ENCODE results near the gene POU1F1. TPM values are rescaled to one million over a fixed set of nuclear protein-coding genes. Genes with fewer than 3 reads are reported as not detected.

The POU1F1 gene
- total and polyA plus RNA-seq, 2 of the 4 experiments (the other 2 are of a cell fraction) = not detected

DNA sequence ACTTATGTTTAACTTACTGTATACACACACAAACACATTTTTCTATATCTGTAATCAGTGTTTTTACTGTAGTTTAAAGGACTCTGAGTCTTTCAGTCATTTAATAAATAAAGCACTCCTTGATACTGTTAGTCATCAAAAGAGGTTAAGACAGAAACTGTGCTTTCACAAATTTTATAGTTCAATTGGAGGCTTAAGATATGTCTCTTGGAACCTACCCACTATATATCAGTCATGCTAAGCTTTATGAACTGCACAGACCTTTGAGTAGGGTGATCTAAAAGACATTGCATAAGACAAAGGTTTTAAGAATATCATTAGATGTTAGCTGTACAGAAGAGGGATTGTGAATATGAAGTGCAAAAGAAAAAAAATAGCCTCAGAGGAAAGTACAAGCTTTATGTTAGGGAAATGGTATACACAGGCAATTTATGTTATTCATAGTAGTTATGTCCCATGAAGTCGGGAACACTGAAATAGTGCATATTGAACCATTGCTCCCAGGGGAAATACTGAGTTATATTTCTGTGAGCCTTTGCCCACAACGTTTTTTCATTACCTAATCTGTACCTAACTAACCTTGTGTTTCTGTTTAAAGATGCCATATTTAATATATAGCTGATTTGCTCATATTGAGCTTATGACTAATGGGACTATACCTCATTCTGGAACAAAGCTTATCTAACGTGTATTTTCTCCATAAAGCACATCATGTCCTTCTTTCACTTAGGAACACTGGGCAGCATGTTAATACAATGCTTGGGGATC lies 29.5 kb downstream of the POU1F1 start:
- H2BK15ac ChIP-seq (ENCODE audit: low read depth, low read length) = no peak overlapping the region
- no peak overlapping the region for H3K23ac ChIP-seq (ENCODE audit: low read depth, low read length)
- H3K4me3 ChIP-seq (ENCODE audit: insufficient read depth, low read depth, low read length) = no peak overlapping the region
- H3K56ac ChIP-seq (ENCODE audit: extremely low read depth, insufficient read depth, low read length) = no peak overlapping the region
- H4K8ac ChIP-seq (ENCODE audit: low read depth in 2 of 2, low read length in 2 of 2) = no peak overlapping the region
- no peak overlapping the region for H2AFZ ChIP-seq (replicated peaks; ENCODE audit: low read length, poor library complexity)
- H2AK5ac ChIP-seq (ENCODE audit: low read depth, low read length) = no peak overlapping the region
- H2BK5ac ChIP-seq (ENCODE audit: low read depth, low read length, poor library complexity, severe bottlenecking) = no peak overlapping the region
- POLR2A ChIA-PET (ENCODE audit: unreplicated experiment) = no interaction called here
- H2BK20ac ChIP-seq (ENCODE audit: low read depth, low read length) = no peak overlapping the region
- in situ Hi-C loops (cut with MboI; ENCODE audit: low sequenced_read_pairs) (no loop called here), dilution Hi-C loops (cut with HindIII; ENCODE audit: low sequenced_read_pairs, unreplicated experiment) (no loop called here), intact Hi-C loops (cut with micrococcal nuclease) (no loop called here)
- H4K20me1 ChIP-seq (ENCODE audit: insufficient read depth, low read length) = no peaks in the 10 kb centered on the region
- no peaks in the 10 kb centered on the region for H3K9me1 ChIP-seq (ENCODE audit: insufficient read depth, low read length)
- H3K18ac ChIP-seq (ENCODE audit: low read depth, low read length) = no peak overlapping the region
- ATAC-seq (ENCODE audit: low read depth) (no peak), DNase-seq (no peak)
- CTCF ChIA-PET = interaction anchor here (0.8 kb wide), 1 partner anchor 14 kb away, joined by 3 read pairs; no protein-coding TSS in a partner anchor
- H3K27ac ChIP-seq (ENCODE audit: insufficient read depth, low read length) = no peak overlapping the region
- 0 out of 2 replicates have a peak, but pooled peaks cover 2% of the 10 kb centered on the region for H3K4me1 ChIP-seq (ENCODE audit: control insufficient read depth, insufficient read depth, low read length)
- H3K9ac ChIP-seq (ENCODE audit: low read depth, low read length) = no peak overlapping the region
- WGBS, 2 experiments (ENCODE audit: extremely low coverage in 2 of 2, insufficient read length in 1 of 2) = no CpG with 5 or more reads among the region's 3 CpGs
- no peak overlapping the region for H4K5ac ChIP-seq (ENCODE audit: low read depth, low read length)
- no TSS peak for BruUV-seq (replicated peaks)
- no peak overlapping the region for H4K91ac ChIP-seq (ENCODE audit: insufficient read depth, low read depth, low read length)
- H3K79me1 ChIP-seq (ENCODE audit: low read depth in 1 of 2, low read length in 2 of 2) = no peaks in the 10 kb centered on the region; a peak in 1 of 4 replicates
- no peaks in the 10 kb centered on the region for H3K9me3 ChIP-seq (ENCODE audit: control insufficient read depth, insufficient read depth, low read length)
- H3K4me2 ChIP-seq (ENCODE audit: low read depth, low read length) = no peak overlapping the region
- no peaks in the 10 kb centered on the region for H3K27me3 ChIP-seq (ENCODE audit: control insufficient read depth, insufficient read depth, low read length)
- no peak overlapping the region for H2BK120ac ChIP-seq (ENCODE audit: low read depth, low read length)
- no peak overlapping the region for H2AK9ac ChIP-seq (replicated peaks; ENCODE audit: low read depth, low read length, poor library complexity)
- H3K4ac ChIP-seq (ENCODE audit: low read depth, low read length) = no peak overlapping the region
- H3K36me3 ChIP-seq (ENCODE audit: control insufficient read depth, insufficient read depth, low read length) = no peaks in the 10 kb centered on the region
- no peak for TF ChIP-seq POLR2A (IDR thresholded peaks at IDR 0.05; ENCODE audit: low read depth, low read length)
- TF ChIP-seq RCOR1 (IDR thresholded peaks at IDR 0.05; ENCODE audit: insufficient replicate concordance, low read length) = no peak
- TF ChIP-seq NFE2L2 (IDR thresholded peaks at IDR 0.05; ENCODE audit: low read depth, low read length) = no peak
- no peak for TF ChIP-seq RFX5 (IDR thresholded peaks at IDR 0.05; ENCODE audit: low read depth, low read length)
- no peak for TF ChIP-seq CHD1 (IDR thresholded peaks at IDR 0.05; ENCODE audit: low read depth, low read length)
- TF ChIP-seq MXI1 (IDR thresholded peaks at IDR 0.05; ENCODE audit: borderline replicate concordance, low read depth, low read length) = no peak
- no peak for TF ChIP-seq MAZ (IDR thresholded peaks at IDR 0.05; ENCODE audit: borderline replicate concordance, low read depth, low read length)
- no peak for TF ChIP-seq CEBPB (IDR thresholded peaks at IDR 0.05; ENCODE audit: low read depth, low read length)
- no peak for TF ChIP-seq CTCF (conservative IDR thresholded peaks at IDR 0.05; ENCODE audit: low read depth, low read length)
- H3K14ac ChIP-seq (replicated peaks; ENCODE audit: low read depth, low read length) = no peak overlapping the region

Measured in IMR-90 (cell line).